GM12878 (cell line): Measurements from ENCODE around the gene MAP7.

Experiments used
- ATF3 ChIP-seq: IDR thresholded peaks from 2 replicates; pipeline ENCODE4 v1.6.1; 2011; ENCODE audit warnings: low read depth, mild to moderate bottlenecking, low read length, moderate library complexity, borderline replicate concordance; ENCODE audit errors: extremely low read depth
- CTCF ChIP-seq, 3 experiments: IDR thresholded peaks in 2 of 3; conservative IDR thresholded peaks in 1 of 3; 2 replicates each; pipeline ENCODE4 v1.5.1; 2011; ENCODE audit warnings: low read depth in 3 of 3, low read length in 3 of 3, mild to moderate bottlenecking in 3 of 3, control low read depth in 2 of 3, moderate library complexity in 2 of 3, inconsistent platforms in 1 of 3, mixed read lengths in 1 of 3; ENCODE audit not compliant: control insufficient read depth in 2 of 3, insufficient read depth in 1 of 3; ENCODE audit errors: extremely low read depth in 1 of 3

- TF ChIP-seq CTCF (IDR thresholded peaks at IDR 0.05 in 2 of 3, conservative IDR thresholded peaks at IDR 0.05 in 1 of 3; ENCODE audit: control insufficient read depth in 2 of 3, extremely low read depth in 1 of 3, insufficient read depth in 1 of 3, low read depth in 3 of 3, low read length in 3 of 3) = no peak
- TF ChIP-seq ATF3 = no peak
Observed at GRCh38 chr6:136304410-136304809, 245.8 kb downstream of the MAP7 start.
